OCI-LY3 (cell line): ENCODE measurements around the gene ELAVL1.

ENCODE experiments used
- EZH2phosphoT487 ChIP-seq: fragments of 200-600 bp; shearing (Covaris generic); IDR thresholded peaks from 2 replicates; pipeline ENCODE4 v1.6.1; 2018; ENCODE audit warnings: antibody characterized with exemption, mixed run types, low read depth
- TF ChIP-seq, protein P1 (sequence below): fragments of 200-600, 300-600 bp; sonication (generic); IDR thresholded peaks from 2 replicates; pipeline ENCODE4 v1.5.1; 2014; ENCODE audit warnings: antibody characterized with exemption, low read length, low read depth

DNA sequence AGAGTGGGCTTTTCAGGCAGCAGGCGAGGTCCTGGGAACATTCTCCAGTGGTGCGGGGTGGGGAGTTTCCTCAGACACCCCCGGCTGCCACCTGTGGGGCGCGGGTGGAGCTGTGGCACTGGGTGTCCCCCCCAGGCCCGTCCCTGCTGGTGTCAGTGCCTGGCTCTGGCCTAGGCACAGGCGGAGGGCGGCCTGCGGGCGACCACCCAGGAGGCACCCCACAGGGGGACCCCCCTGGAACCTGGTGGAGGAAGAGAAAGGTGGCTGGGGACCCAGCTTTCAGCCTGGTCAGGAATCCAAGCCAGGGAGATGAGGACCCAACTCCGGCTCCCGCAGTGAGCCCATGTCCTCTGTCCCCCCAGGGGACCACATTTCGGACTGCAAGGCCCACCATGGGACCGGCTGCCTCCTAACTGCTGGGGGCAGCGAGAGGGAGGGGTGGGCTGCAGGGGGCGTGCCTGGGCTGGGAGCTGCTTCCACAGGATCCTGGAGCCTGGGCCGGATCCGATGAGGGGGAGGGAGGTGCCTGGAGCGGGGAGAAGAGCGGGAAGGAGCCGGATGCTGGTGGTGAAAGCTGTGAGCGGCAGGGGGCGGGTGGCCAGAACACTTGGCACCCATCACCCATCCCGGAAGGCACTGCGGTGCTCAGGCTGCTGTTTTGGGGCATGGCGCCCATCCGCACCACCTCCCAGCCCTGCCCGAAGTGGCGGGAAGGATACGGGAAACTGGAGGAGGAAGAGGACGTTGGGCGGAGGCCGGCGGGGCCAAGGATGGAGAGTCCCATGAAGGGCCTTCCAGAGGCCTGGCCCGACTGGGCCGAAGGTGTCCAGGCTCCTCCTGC, 74.0 kb downstream of the ELAVL1 start:
- TF ChIP-seq, protein P1, sequence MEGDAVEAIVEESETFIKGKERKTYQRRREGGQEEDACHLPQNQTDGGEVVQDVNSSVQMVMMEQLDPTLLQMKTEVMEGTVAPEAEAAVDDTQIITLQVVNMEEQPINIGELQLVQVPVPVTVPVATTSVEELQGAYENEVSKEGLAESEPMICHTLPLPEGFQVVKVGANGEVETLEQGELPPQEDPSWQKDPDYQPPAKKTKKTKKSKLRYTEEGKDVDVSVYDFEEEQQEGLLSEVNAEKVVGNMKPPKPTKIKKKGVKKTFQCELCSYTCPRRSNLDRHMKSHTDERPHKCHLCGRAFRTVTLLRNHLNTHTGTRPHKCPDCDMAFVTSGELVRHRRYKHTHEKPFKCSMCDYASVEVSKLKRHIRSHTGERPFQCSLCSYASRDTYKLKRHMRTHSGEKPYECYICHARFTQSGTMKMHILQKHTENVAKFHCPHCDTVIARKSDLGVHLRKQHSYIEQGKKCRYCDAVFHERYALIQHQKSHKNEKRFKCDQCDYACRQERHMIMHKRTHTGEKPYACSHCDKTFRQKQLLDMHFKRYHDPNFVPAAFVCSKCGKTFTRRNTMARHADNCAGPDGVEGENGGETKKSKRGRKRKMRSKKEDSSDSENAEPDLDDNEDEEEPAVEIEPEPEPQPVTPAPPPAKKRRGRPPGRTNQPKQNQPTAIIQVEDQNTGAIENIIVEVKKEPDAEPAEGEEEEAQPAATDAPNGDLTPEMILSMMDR, result no peak
- TF ChIP-seq EZH2phosphoT487, result no peak
